GM12878 (cell line): ENCODE measurements around the gene GPR152. TPM values are rescaled to one million over a fixed set of nuclear protein-coding genes. Genes with fewer than 3 reads are reported as not detected.
A peak's percentile ranks its signal among the peaks of the same experiment; 100 is the strongest.

ENCODE experiments used
- ATAC-seq: fragments of 200-7000 bp; cut with Tn5 transposase; 3 replicates; pipeline ENCODE4 v1.9.1; 2020; ENCODE audit warnings: mild to moderate bottlenecking, moderate library complexity
- BruUV-seq: library from RNA; stranded (reverse); fragments of 400-500 nt; replicated peaks from 2 replicates; lab custom pipeline; 2021; lab: Mats Ljungman, UMichigan
- CTCF ChIA-PET: fragments of 300-600 bp; sonication (Branson Sonifier 250); formaldehyde crosslinking; extraction: SDS; loops from one replicate; lab custom pipeline; 2021; ENCODE audit warnings: inconsistent platforms; lab: Yijun Ruan, JAX
- POLR2A ChIA-PET: fragments of 350-600 bp; formaldehyde crosslinking; extraction: SDS; loops from one replicate; lab custom pipeline; 2021; ENCODE audit warnings: inconsistent platforms; lab: Charles Lee
- RAD21 ChIA-PET: fragments of 300-600 bp; sonication (Branson Sonifier 250); formaldehyde crosslinking; loops from one replicate; lab custom pipeline; 2023; ENCODE audit warnings: antibody characterized with exemption; ENCODE audit not compliant: unreplicated experiment; lab: Charles Lee
- SMC1A ChIA-PET: fragments of 300-600 bp; sonication (Branson Sonifier 250); formaldehyde crosslinking; loops from one replicate; lab custom pipeline; 2023; ENCODE audit not compliant: unreplicated experiment, uncharacterized antibody; lab: Charles Lee
- DNase-seq: peaks from one replicate; pipeline ENCODE4 v3.0.0-alpha.2; 2011; ENCODE audit warnings: low read depth, low spot score
- FAIRE-seq: peaks from 3 replicates; lab custom pipeline; 2011; peaks lifted over from hg19 to GRCh38; lab: Jason Lieb, UNC
- H2AFZ ChIP-seq: 2 replicates; pipeline ENCODE4 v1.6.0; 2011; ENCODE audit warnings: low read depth, low read length, control low read depth; ENCODE audit not compliant: control insufficient read depth
- H3K27ac ChIP-seq: 2 replicates; pipeline ENCODE4 v1.5.1; 2011; ENCODE audit warnings: control low read depth; ENCODE audit not compliant: control insufficient read depth, insufficient read depth
- H3K27me3 ChIP-seq, 2 experiments: replicated peaks in 1 of 2; 2 replicates each; pipeline versions ENCODE4 v1.6.0 to v1.6.1; 2011; ENCODE audit warnings: low read length in 1 of 2; ENCODE audit not compliant: control insufficient read depth in 2 of 2, insufficient read depth in 2 of 2
- H3K36me3 ChIP-seq, 2 experiments: 2 replicates each; pipeline ENCODE4 v1.5.1; 2011; ENCODE audit warnings: low read length in 1 of 2; ENCODE audit not compliant: control insufficient read depth in 2 of 2, insufficient read depth in 2 of 2
- H3K4me1 ChIP-seq: 2 replicates; pipeline ENCODE4 v1.6.1; 2011; ENCODE audit warnings: mild to moderate bottlenecking, low read length, moderate library complexity, mixed read lengths; ENCODE audit not compliant: control insufficient read depth, insufficient read depth
- H3K4me2 ChIP-seq: 2 replicates; pipeline ENCODE4 v1.6.0; 2011; ENCODE audit warnings: control low read depth; ENCODE audit not compliant: control insufficient read depth, insufficient read depth
- H3K4me3 ChIP-seq: fragments of 200-600 bp; sonication (generic); 2 replicates; pipeline ENCODE4 v1.5.1; 2016
- H3K79me2 ChIP-seq: 2 replicates; pipeline ENCODE4 v1.6.0; 2011; ENCODE audit warnings: low read length; ENCODE audit not compliant: control insufficient read depth, insufficient read depth
- H3K9ac ChIP-seq: 2 replicates; pipeline ENCODE4 v1.8.0; 2011; ENCODE audit warnings: low read length, control low read depth, mixed read lengths; ENCODE audit not compliant: control insufficient read depth, insufficient read depth
- H3K9me3 ChIP-seq: replicated peaks from 3 replicates; pipeline ENCODE4 v1.5.1; 2011; ENCODE audit warnings: mild to moderate bottlenecking, low read length; ENCODE audit not compliant: control insufficient read depth, insufficient read depth
- H4K20me1 ChIP-seq: 2 replicates; pipeline ENCODE4 v1.6.0; 2011; ENCODE audit not compliant: control insufficient read depth, insufficient read depth
- MXI1 ChIP-seq: fragments of 150-350 bp; IDR thresholded peaks from 2 replicates; pipeline ENCODE4 v1.6.1; 2011; ENCODE audit warnings: low read depth, mild to moderate bottlenecking, inconsistent platforms, low read length, improper control_type of control experiment
- NR2F1 ChIP-seq: fragments of 450-650 bp; conservative IDR thresholded peaks from 2 replicates; pipeline ENCODE4 v1.6.1; 2017; ENCODE audit warnings: mild to moderate bottlenecking
- POLR2A ChIP-seq: IDR thresholded peaks from 2 replicates; pipeline ENCODE4 v1.6.1; 2011; ENCODE audit warnings: low read depth, mild to moderate bottlenecking, low read length
- RCOR1 ChIP-seq: conservative IDR thresholded peaks from 2 replicates; pipeline ENCODE4 v1.6.1; 2012; ENCODE audit warnings: low read depth, low read length, improper control_type of control experiment
- SMC3 ChIP-seq: IDR thresholded peaks from 2 replicates; pipeline ENCODE4 v1.6.1; 2011; ENCODE audit warnings: low read length, improper control_type of control experiment, borderline replicate concordance
- TCF3 ChIP-seq: IDR thresholded peaks from 2 replicates; pipeline ENCODE4 v1.6.1; 2012; ENCODE audit warnings: low read depth, mild to moderate bottlenecking, low read length, borderline replicate concordance; ENCODE audit not compliant: insufficient read depth
- WGBS: methylation state at CpG from one replicate; pipeline ENCODE4 v1.1.6; 2016; ENCODE audit warnings: low lambda C conversion rate; ENCODE audit not compliant: insufficient replicate concordance, insufficient coverage; ENCODE audit errors: missing lambda C conversion rate; 5-methylcytosine and 5-hydroxymethylcytosine counted together
- in situ Hi-C: fragments of 300-500 bp; cut with MboI; formaldehyde crosslinking; loops from 9 replicates; pipeline ENCODE4 v1.14.3; 2018; ENCODE audit warnings: mixed read lengths
- intact Hi-C: fragments of 100-400 bp; cut with micrococcal nuclease; formaldehyde crosslinking; loops from one replicate; pipeline ENCODE4 v1.14.2; 2022; ENCODE audit not compliant: unreplicated experiment
- polyA plus RNA-seq, 11 experiments: library from polyadenylated mRNA; depleted of rRNA in 4 of 11; unstranded in 6 of 11; stranded (reverse) in 5 of 11; fragments of >200 nt; fragmentation: Nextera tagmentation in 4 of 11; fragmentation: Illumina TruSeq in 1 of 11; extraction: Ambion mirVana in 4 of 11; extraction: Trizol in 1 of 11; gene quantifications; 1 replicate in 1 of 11; 2 replicates in 10 of 11; pipeline versions ENCODE4 v1.2.1 to v1.2.3, GENCODE V29; 2011 to 2016; ENCODE audit warnings: inconsistent platforms in 2 of 11, missing spikeins in 2 of 11, low read depth in 1 of 11
- total RNA-seq, 4 experiments: library from RNA; depleted of rRNA in 3 of 4; stranded (reverse); fragments of >200 nt in 3 of 4; fragmentation: Illumina TruSeq in 1 of 4; extraction: Trizol in 1 of 4; gene quantifications; 2 replicates each; pipeline versions ENCODE4 v1.2.1 to v1.2.3, GENCODE V29; 2013 to 2021

Gene GPR152
- total and polyA plus RNA-seq, 10 of the 15 experiments (the other 5 are each of a cell fraction or from before 2014, with no cell fraction given): not detected

DNA sequence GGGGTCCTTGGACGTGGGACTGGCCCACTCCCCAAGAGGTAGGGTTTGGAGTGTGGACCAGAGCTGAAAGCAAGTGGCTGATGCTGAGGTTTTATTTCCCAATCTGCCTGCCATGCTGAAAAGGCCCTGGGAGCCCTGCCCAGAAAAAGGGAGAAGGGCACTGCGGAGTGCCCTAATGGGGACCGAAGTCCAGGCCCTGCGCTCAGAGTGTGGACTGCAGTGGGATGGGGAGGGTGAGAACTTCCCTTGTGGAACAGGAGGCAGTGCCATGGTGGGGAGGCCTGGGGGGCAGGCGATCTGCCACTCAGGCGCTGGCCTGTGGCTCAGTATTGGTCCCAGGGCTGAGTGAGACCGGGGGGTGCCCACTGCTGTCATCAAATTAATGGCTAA, 4.3 kb downstream of the GPR152 start:
- Histone ChIP-seq H4K20me1 (no peaks in the 10 kb centered on the region), H3K4me1 (peaks cover 32% of the 10 kb centered on the region), H3K9me3 (no peaks in the 10 kb centered on the region), H2AFZ (no peak overlapping the region), H3K4me3 (no peak overlapping the region), H3K36me3 (no peaks in the 10 kb centered on the region), H3K27me3 (no peaks in the 10 kb centered on the region), H3K4me2 (no peak overlapping the region), H3K9ac (no peak overlapping the region), H3K79me2 (peaks cover 10% of the 10 kb centered on the region)
- RAD21 ChIA-PET: no interaction called here
- WGBS: 96% methylated on average over 7 of the region's 7 CpGs
- BruUV-seq: no TSS peak
- in situ Hi-C loops: no loop called here
- SMC1A ChIA-PET: interaction anchor here (1.3 kb wide), 1 partner anchor 11 kb away, joined by 6 read pairs; the partner anchor contains the start of gene PTPRCAP
- DNase-seq (no peak), ATAC-seq (no peak), FAIRE-seq (no peak)
- intact Hi-C loops: no loop called here
- CTCF ChIA-PET: interaction anchor here (0.7 to 1.5 kb wide), 3 partner anchors 11 to 12 kb away, joined by 3 to 6 read pairs (median 4); no protein-coding TSS in a partner anchor
- TF ChIP-seq POLR2A: 0 out of 2 replicates have a peak, but pooled peaks have one; percentile 19
- no peak for TF ChIP-seq RCOR1
- TF ChIP-seq TCF3: no peak
- no peak for TF ChIP-seq NR2F1
- TF ChIP-seq SMC3: no peak
- TF ChIP-seq, all 136 proteins: peak for 1
- no peak overlapping the region for H3K27ac ChIP-seq
- POLR2A ChIA-PET: interaction anchor here (1.9 kb wide), 2 partner anchors 13 to 36 kb away, joined by 4 to 7 read pairs; no protein-coding TSS in a partner anchor

DNA sequence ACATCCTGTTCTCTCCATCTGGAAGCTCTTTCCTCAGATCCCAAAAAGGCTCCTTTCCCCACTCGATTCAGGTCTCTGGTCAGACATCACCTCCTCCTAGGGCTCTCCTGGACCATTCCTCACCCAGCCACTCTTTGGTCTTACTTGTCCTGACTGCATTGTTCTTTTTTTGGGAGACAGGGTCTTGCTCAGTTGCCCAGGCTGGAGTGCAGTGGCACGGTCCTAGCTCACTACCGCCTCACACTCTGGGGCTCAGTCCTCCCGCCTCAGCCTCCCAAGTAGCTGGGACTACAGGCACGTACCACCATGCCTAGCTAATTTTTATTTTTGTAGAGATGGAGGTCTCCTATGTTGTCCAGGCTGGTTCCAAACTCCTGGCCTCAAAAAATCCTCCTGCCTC, 7.0 kb downstream of the GPR152 start:
- no peak for TF ChIP-seq MXI1
- Histone ChIP-seq H3K27me3 (no peaks in the 10 kb centered on the region), H3K4me3 (peak overlapping the region; percentile 76; the same call in 1 of the 2 replicates), H3K79me2 (peaks cover 10% of the 10 kb centered on the region), H3K9ac (no peak overlapping the region; the same call in 1 of the 2 replicates), H3K27ac (peak overlapping the region; percentile 86), H4K20me1 (no peaks in the 10 kb centered on the region), H3K9me3 (no peaks in the 10 kb centered on the region), H3K4me1 (peaks cover 32% of the 10 kb centered on the region), H2AFZ (no peak overlapping the region), H3K4me2 (peak overlapping the region; percentile 91), H3K36me3 (peaks cover 0 to 1% of the 10 kb centered on the region in 2 experiments; a peak in 2 of 4 replicates)
- ChIA-PET RAD21 (interaction anchor here (1.0 to 1.9 kb wide), 2 partner anchors 40 to 44 kb away, joined by 5 read pairs; partner anchors contain the start of gene PPP1CA), SMC1A (interaction anchor here (0.8 to 2.4 kb wide), 4 partner anchors 9 to 29 kb away, joined by 3 to 12 read pairs (median 4); no protein-coding TSS in a partner anchor), POLR2A (interaction anchor here (0.6 to 2.0 kb wide), 6 partner anchors 15 to 92 kb away, joined by 3 to 14 read pairs (median 4); partner anchors contain the start of genes POLD4, PPP1CA and TMEM134), CTCF (interaction anchor here (0.7 to 1.6 kb wide), 2 partner anchors 14 to 65 kb away, joined by 3 to 5 read pairs; no protein-coding TSS in a partner anchor)
- DNase-seq (no peak), FAIRE-seq (no peak), ATAC-seq (no peak)
- no TSS peak for BruUV-seq
- 85% methylated on average over 5 of the region's 5 CpGs for WGBS
- intact Hi-C loops: no loop called here
- in situ Hi-C loops: no loop called here
